ENCODE results near the gene C2orf68.

Gene C2orf68

DNA sequence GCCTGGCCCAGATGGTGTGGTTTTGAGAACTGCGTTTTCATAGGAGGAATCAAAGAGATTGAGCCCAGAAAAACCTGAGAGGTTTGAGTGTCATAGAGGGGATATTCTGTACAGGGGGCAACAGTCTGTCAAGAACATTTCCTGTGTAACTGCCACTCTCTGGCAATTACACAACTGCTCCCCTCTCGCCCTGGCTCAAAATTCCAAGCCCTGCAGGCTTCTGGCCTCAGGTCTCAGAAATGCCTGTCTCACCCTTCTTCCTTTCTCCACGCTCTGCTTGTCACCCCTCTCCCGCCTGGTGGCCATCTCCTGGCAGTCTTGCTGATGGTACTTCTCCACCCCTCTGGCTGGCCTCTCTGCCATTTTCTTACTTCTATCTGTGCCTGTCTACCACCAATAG lies 23.6 kb downstream of the C2orf68 start:
- H3K4me3 ChIP-seq (replicated peaks; ENCODE audit: low read depth, low read length): no peak overlapping the region
- TF ChIP-seq, protein P1, sequence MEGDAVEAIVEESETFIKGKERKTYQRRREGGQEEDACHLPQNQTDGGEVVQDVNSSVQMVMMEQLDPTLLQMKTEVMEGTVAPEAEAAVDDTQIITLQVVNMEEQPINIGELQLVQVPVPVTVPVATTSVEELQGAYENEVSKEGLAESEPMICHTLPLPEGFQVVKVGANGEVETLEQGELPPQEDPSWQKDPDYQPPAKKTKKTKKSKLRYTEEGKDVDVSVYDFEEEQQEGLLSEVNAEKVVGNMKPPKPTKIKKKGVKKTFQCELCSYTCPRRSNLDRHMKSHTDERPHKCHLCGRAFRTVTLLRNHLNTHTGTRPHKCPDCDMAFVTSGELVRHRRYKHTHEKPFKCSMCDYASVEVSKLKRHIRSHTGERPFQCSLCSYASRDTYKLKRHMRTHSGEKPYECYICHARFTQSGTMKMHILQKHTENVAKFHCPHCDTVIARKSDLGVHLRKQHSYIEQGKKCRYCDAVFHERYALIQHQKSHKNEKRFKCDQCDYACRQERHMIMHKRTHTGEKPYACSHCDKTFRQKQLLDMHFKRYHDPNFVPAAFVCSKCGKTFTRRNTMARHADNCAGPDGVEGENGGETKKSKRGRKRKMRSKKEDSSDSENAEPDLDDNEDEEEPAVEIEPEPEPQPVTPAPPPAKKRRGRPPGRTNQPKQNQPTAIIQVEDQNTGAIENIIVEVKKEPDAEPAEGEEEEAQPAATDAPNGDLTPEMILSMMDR (IDR thresholded peaks at IDR 0.05; ENCODE audit: low read depth, low read length, missing control alignments): no peak

DNA sequence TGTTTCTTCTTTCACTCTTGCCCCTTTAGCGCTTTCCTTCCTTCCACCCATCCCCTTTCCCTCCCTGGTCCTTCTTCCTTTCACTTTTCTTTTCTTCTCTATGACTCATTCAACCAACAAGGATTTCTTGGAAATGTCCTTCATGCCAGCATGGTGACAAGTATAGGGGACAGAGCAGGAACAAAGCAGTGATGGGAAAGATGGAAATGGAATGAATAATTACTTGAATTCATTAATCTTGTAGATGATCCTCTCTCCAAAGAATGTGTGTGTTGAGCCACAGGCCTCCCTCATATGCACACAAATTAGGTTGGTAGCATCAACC lies 26.1 kb downstream of the C2orf68 start:
- no peak overlapping the region for H3K4me3 ChIP-seq (replicated peaks; ENCODE audit: low read depth, low read length)
- no peak for DNase-seq (ENCODE audit: extremely low read depth, low read depth)
- TF ChIP-seq, protein P1 (IDR thresholded peaks at IDR 0.05; ENCODE audit: low read depth, low read length, missing control alignments): no peak

More for the DNA sequence above, 23.6 kb downstream of the C2orf68 start:
- no peak for DNase-seq (ENCODE audit: extremely low read depth, low read depth)

DNA sequence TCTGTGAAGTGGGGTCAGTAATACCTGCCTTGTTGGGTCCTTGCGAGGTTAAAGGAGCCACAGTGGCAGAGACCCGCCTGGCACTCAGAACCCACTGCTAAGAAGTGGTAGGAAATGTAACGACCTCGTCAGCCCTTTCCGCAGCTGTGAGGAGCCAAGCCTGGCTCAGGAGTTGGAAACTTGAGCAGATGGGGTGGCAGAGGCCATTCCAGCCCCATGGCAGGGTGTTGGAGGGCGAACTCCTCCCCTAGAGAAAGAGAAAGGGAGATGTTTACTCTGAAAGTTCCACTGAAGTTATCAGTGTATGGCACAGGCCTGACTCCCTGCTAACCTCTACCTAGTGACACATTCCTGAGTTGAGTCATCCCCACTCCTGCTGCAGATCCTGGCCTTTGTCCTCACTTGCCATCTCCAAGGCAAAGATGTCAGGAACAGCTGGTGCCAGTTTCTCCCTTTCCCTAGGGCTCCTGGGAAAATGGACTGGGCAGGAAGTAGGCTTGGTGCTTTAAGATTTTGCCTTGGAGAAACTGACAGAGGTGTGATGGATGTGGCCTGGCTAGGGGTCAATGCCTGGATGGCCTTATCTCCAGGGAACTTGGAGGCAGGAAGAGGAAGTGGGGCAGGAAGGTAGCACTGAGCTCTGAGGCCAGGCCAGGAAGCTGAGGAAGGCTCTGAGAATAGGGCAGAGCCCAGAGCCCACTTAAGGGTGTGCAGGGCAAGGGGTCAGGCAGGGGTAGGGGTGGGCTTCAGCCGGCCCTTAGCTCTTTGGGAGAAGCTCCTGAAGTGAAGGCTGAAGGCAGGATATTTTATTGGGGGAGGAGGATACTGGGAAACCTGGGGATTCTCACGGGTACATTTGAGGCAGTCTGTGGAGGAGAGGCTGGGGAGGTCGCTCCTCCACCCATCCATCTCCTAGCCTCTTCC lies 26.7 kb downstream of the C2orf68 start:
- peak; percentile 61 for DNase-seq (ENCODE audit: extremely low read depth, low read depth)
- peak overlapping the region; percentile 44 for H3K4me3 ChIP-seq (replicated peaks; ENCODE audit: low read depth, low read length)
- TF ChIP-seq, protein P1 (IDR thresholded peaks at IDR 0.05; ENCODE audit: low read depth, low read length, missing control alignments): no peak

DNA sequence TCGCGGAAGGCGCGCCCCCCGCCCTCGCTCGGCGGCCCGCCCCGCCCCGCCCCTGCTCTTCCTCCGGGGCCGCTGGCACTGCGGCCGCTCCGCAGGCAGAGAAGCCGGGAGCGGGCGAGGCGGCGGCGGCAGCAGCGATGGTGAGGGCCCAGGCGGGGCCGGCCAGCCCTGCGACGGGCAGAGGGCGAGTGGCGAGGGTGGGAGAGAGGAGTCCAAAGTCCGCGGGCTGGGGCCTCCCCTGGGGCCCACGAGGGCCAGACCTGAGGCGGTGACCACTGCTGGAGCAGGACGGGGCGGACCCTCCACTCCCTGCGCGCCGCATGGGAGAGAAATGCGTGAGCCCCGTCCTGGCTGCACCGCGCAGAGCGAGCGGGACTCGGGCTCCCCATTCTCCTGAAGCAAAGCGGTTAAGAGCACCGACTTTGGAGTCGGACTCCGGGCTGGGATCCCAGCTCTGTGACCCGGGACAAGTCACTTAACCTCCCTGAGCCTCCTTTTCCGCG lies 27.5 kb downstream of the C2orf68 start, which contains the start of gene VAMP5:
Gene VAMP5 (plus strand): TSS at position 78 of the 503 bp plus-strand sequence. CDS start 60 bp downstream, at position 138.
- TF ChIP-seq, protein P1 (IDR thresholded peaks at IDR 0.05; ENCODE audit: low read depth, low read length, missing control alignments): no peak
- no peak for DNase-seq (ENCODE audit: extremely low read depth, low read depth)
- peak within 1 kb of the TSS; percentile 44 for H3K4me3 ChIP-seq (replicated peaks; ENCODE audit: low read depth, low read length)

GRCh38 chr2:85583667-85584353 lies 28.1 kb downstream of the C2orf68 start:
- DNase-seq (ENCODE audit: extremely low read depth, low read depth): no peak
- H3K4me3 ChIP-seq (replicated peaks; ENCODE audit: low read depth, low read length): peak overlapping the region; percentile 44
- TF ChIP-seq, protein P1 (IDR thresholded peaks at IDR 0.05; ENCODE audit: low read depth, low read length, missing control alignments): no peak

GRCh38 chr2:85582492-85582891 lies 29.4 kb downstream of the C2orf68 start:
- no peak overlapping the region for H3K4me3 ChIP-seq (replicated peaks; ENCODE audit: low read depth, low read length)
- DNase-seq (ENCODE audit: extremely low read depth, low read depth): no peak
- TF ChIP-seq, protein P1 (IDR thresholded peaks at IDR 0.05; ENCODE audit: low read depth, low read length, missing control alignments): no peak
